Effector memory CD4-positive, alpha-beta T cell (primary cell): ENCODE measurements around the gene OR4K1.
"Not testable (repeated sequence)": the region's sequence is repeated elsewhere in the genome, so short reads cannot be mapped to it uniquely, and the experiment has no call there.

Experiments
- DNase-seq, 3 donors: peaks; one replicate each; pipeline ENCODE4 v3.0.0-alpha.2; 2020
- H3K27ac ChIP-seq: 2 replicates; pipeline ENCODE4 v1.7.0; 2013; ENCODE audit warnings: mild to moderate bottlenecking, low read length, moderate library complexity; ENCODE audit not compliant: insufficient read depth, poor library complexity, severe bottlenecking
- H3K27me3 ChIP-seq: replicated peaks from 2 replicates; pipeline ENCODE4 v1.7.0; 2013; ENCODE audit warnings: mild to moderate bottlenecking, low read length; ENCODE audit not compliant: insufficient read depth, control insufficient read depth, poor library complexity, severe bottlenecking
- H3K36me3 ChIP-seq: 2 replicates; pipeline ENCODE4 v1.7.0; 2013; ENCODE audit warnings: mild to moderate bottlenecking, low read length, moderate library complexity; ENCODE audit not compliant: control insufficient read depth, insufficient read depth
- H3K4me1 ChIP-seq: 2 replicates; pipeline ENCODE4 v1.7.0; 2013; ENCODE audit warnings: low read length, mild to moderate bottlenecking; ENCODE audit not compliant: control insufficient read depth, insufficient read depth, poor library complexity, severe bottlenecking
- H3K4me3 ChIP-seq: 2 replicates; pipeline ENCODE4 v1.7.0; 2013; ENCODE audit warnings: low read length, low read depth, mild to moderate bottlenecking; ENCODE audit not compliant: insufficient read depth, poor library complexity, severe bottlenecking
- H3K9me3 ChIP-seq: 2 replicates; pipeline ENCODE4 v1.7.0; 2013; ENCODE audit warnings: mild to moderate bottlenecking, low read length, moderate library complexity; ENCODE audit not compliant: control insufficient read depth

The OR4K1 gene

GRCh38 chr14:19941668-19942067 is 11.0 kb downstream of the OR4K1 start:
- H3K4me1 ChIP-seq: no peaks in the 10 kb centered on the region
- no peaks in the 10 kb centered on the region for H3K27me3 ChIP-seq
- H3K27ac ChIP-seq: no peak overlapping the region
- H3K4me3 ChIP-seq: no peak overlapping the region
- H3K9me3 ChIP-seq: no peaks in the 10 kb centered on the region
- DNase-seq: no peak
- H3K36me3 ChIP-seq: no peaks in the 10 kb centered on the region

- no peak for DNase-seq
- Histone ChIP-seq H3K27me3 (no peaks in the 10 kb centered on the region), H3K36me3 (no peaks in the 10 kb centered on the region), H3K9me3 (no peaks in the 10 kb centered on the region), H3K27ac (no peak overlapping the region), H3K4me3 (no peak overlapping the region), H3K4me1 (no peaks in the 10 kb centered on the region)
Measured at GRCh38 chr14:19947413-19948090, 16.8 kb downstream of the OR4K1 start.

- no peaks in the 10 kb centered on the region for H3K36me3 ChIP-seq
- no peaks in the 10 kb centered on the region for H3K27me3 ChIP-seq
- H3K9me3 ChIP-seq: no peaks in the 10 kb centered on the region
- no peak overlapping the region for H3K4me3 ChIP-seq
- no peak overlapping the region for H3K27ac ChIP-seq
- H3K4me1 ChIP-seq: no peaks in the 10 kb centered on the region
- no peak for DNase-seq
Measured at GRCh38 chr14:19949218-19949617, 18.5 kb downstream of the OR4K1 start.

- not testable (repeated sequence) for H3K27ac ChIP-seq, DNase-seq
Measured at GRCh38 chr14:19969735-19970134, 39.0 kb downstream of the OR4K1 start.

GRCh38 chr14:19974844-19975243 is 44.1 kb downstream of the OR4K1 start:
- H3K27me3 ChIP-seq: no peaks in the 10 kb centered on the region
- H3K4me3 ChIP-seq: no peak overlapping the region
- no peak overlapping the region for H3K27ac ChIP-seq
- H3K36me3 ChIP-seq: no peaks in the 10 kb centered on the region
- H3K4me1 ChIP-seq: no peaks in the 10 kb centered on the region
- H3K9me3 ChIP-seq: no peaks in the 10 kb centered on the region
- DNase-seq: peak in 1 of 3 donors; percentile 11

More at GRCh38 chr14:19969735-19970134, 39.0 kb downstream of the OR4K1 start:
- not testable (repeated sequence) for H3K4me1 ChIP-seq, H3K27me3 ChIP-seq, H3K36me3 ChIP-seq, H3K4me3 ChIP-seq, H3K9me3 ChIP-seq

GRCh38 chr14:19975291-19975690 is 44.6 kb downstream of the OR4K1 start, which contains the start of gene OR4K15:
OR4K15 (plus strand) TSS chr14:19975591; CDS start chr14:19975591, 0 bp downstream.
- Histone ChIP-seq H3K4me1 (no peaks in the 10 kb centered on the region), H3K27ac (no peak within 1 kb of the TSS), H3K36me3 (no peaks in the 10 kb centered on the region), H3K27me3 (no peaks in the 10 kb centered on the region), H3K4me3 (no peak within 1 kb of the TSS), H3K9me3 (no peaks in the 10 kb centered on the region)
- DNase-seq: no peak
